HepG2 (cell line): ENCODE measurements around the gene COQ5. TPM values are rescaled to one million over a fixed set of nuclear protein-coding genes. Genes with fewer than 3 reads are reported as not detected.

Experiments
- ERF ChIP-seq: IDR thresholded peaks from 2 replicates; pipeline ENCODE4 v1.6.1; 2018; ENCODE audit warnings: missing biosample characterization, missing genetic modification reagents
- GTF3A ChIP-seq: sonication (generic); formaldehyde crosslinking; conservative IDR thresholded peaks from 2 replicates; pipeline ENCODE4 v1.4.0; 2020; ENCODE audit warnings: mild to moderate bottlenecking, missing genetic modification reagents
- HOXA9 ChIP-seq: sonication (generic); formaldehyde crosslinking; IDR thresholded peaks from 2 replicates; pipeline ENCODE4 v1.8.1; 2022; ENCODE audit warnings: missing genetic modification reagents, mild to moderate bottlenecking, moderate library complexity, borderline replicate concordance
- NFE2L1 ChIP-seq: sonication (generic); formaldehyde crosslinking; IDR thresholded peaks from 2 replicates; pipeline ENCODE4 v1.4.0; 2020; ENCODE audit warnings: missing genetic modification reagents, mild to moderate bottlenecking, borderline replicate concordance
- PCBP2 ChIP-seq: fragments of 200-400 bp; formaldehyde crosslinking; optimal IDR thresholded peaks from 2 replicates; pipeline ENCODE3; 2018; ENCODE audit warnings: low read length, low read depth; ENCODE audit not compliant: poor library complexity, severe bottlenecking
- RAD21 ChIP-seq: fragments of 450-650 bp; formaldehyde crosslinking; IDR thresholded peaks from 2 replicates; pipeline ENCODE4 v1.5.0; 2020; ENCODE audit warnings: mild to moderate bottlenecking
- RXRB ChIP-seq: IDR thresholded peaks from 2 replicates; pipeline ENCODE4 v1.6.1; 2016; ENCODE audit warnings: borderline replicate concordance, missing genetic modification reagents, missing compliant biosample characterization
- SOX6 ChIP-seq, 2 experiments: fragments of 450-650 bp in 1 of 2; sonication (generic) in 1 of 2; formaldehyde crosslinking in 1 of 2; IDR thresholded peaks; 2 replicates each; pipeline versions ENCODE4 v1.4.0 to v1.6.1; 2017 to 2020; ENCODE audit warnings: antibody characterized with exemption in 1 of 2, mild to moderate bottlenecking in 1 of 2, missing genetic modification reagents in 1 of 2
- ZBTB1 ChIP-seq: sonication (generic); formaldehyde crosslinking; IDR thresholded peaks from 2 replicates; pipeline ENCODE4 v1.4.0; 2020; ENCODE audit warnings: missing genetic modification reagents, borderline replicate concordance
- ZFP41 ChIP-seq: sonication (generic); formaldehyde crosslinking; IDR thresholded peaks from 2 replicates; pipeline ENCODE4 v1.4.0; 2020; ENCODE audit warnings: mild to moderate bottlenecking, missing genetic modification reagents, borderline replicate concordance
- ZNF329 ChIP-seq: sonication (generic); formaldehyde crosslinking; IDR thresholded peaks from 2 replicates; pipeline ENCODE4 v1.9.0; 2021; ENCODE audit warnings: low read depth, mild to moderate bottlenecking, missing genetic modification reagents
- ZNF460 ChIP-seq: sonication (generic); formaldehyde crosslinking; IDR thresholded peaks from 2 replicates; pipeline ENCODE4 v1.5.1; 2020; ENCODE audit warnings: missing genetic modification reagents, mild to moderate bottlenecking, borderline replicate concordance
- polyA plus RNA-seq, 8 experiments: library from polyadenylated mRNA; depleted of rRNA in 3 of 8; stranded (reverse) in 7 of 8; unstranded in 1 of 8; fragments of >200 nt; fragmentation: Illumina TruSeq in 4 of 8; extraction: Trizol in 4 of 8; gene quantifications; 2 replicates each; pipeline versions ENCODE4 v1.2.1 to v1.2.3, GENCODE V29; 2011 to 2016; ENCODE audit warnings: low read depth in 4 of 8, missing spikeins in 1 of 8, mixed read lengths in 1 of 8; ENCODE audit not compliant: insufficient read depth in 1 of 8
- total RNA-seq, 5 experiments: library from RNA; depleted of rRNA; stranded (reverse); fragments of >200 nt; fragmentation: Illumina TruSeq; extraction: Trizol; gene quantifications; 2 replicates each; pipeline ENCODE4 v1.2.3, GENCODE V29; 2016; ENCODE audit warnings: low read depth in 1 of 5
- TF ChIP-seq, protein P1 (sequence below): sonication (generic); formaldehyde crosslinking; IDR thresholded peaks from 2 replicates; pipeline ENCODE4 v1.4.0; 2020; ENCODE audit warnings: low read depth, mild to moderate bottlenecking, missing genetic modification reagents
- TF ChIP-seq, protein P2 (sequence below): IDR thresholded peaks from 2 replicates; pipeline ENCODE4 v1.6.1; 2012; ENCODE audit warnings: low read depth, low read length, improper control_type of control experiment
- TF ChIP-seq, protein P3 (sequence below): sonication (generic); formaldehyde crosslinking; IDR thresholded peaks from 2 replicates; pipeline ENCODE4 v1.4.0; 2020; ENCODE audit warnings: missing genetic modification reagents
- TF ChIP-seq, protein P4 (sequence below): sonication (generic); formaldehyde crosslinking; IDR thresholded peaks from 2 replicates; pipeline ENCODE4 v1.5.0; 2020; ENCODE audit warnings: missing genetic modification reagents
- TF ChIP-seq, protein P5 (sequence below): sonication (generic); formaldehyde crosslinking; IDR thresholded peaks from 2 replicates; pipeline ENCODE4 v1.5.0; 2020; ENCODE audit warnings: mild to moderate bottlenecking, missing genetic modification reagents, moderate library complexity
- TF ChIP-seq, protein P6 (sequence below): sonication (generic); formaldehyde crosslinking; conservative IDR thresholded peaks from 2 replicates; pipeline ENCODE4 v1.4.0; 2020; ENCODE audit warnings: missing genetic modification reagents

Gene COQ5
- total and polyA plus RNA-seq, 2 of the 13 experiments (the other 11 are each of a cell fraction or from before 2014, with no cell fraction given) = 36.4 to 41.5 TPM

DNA sequence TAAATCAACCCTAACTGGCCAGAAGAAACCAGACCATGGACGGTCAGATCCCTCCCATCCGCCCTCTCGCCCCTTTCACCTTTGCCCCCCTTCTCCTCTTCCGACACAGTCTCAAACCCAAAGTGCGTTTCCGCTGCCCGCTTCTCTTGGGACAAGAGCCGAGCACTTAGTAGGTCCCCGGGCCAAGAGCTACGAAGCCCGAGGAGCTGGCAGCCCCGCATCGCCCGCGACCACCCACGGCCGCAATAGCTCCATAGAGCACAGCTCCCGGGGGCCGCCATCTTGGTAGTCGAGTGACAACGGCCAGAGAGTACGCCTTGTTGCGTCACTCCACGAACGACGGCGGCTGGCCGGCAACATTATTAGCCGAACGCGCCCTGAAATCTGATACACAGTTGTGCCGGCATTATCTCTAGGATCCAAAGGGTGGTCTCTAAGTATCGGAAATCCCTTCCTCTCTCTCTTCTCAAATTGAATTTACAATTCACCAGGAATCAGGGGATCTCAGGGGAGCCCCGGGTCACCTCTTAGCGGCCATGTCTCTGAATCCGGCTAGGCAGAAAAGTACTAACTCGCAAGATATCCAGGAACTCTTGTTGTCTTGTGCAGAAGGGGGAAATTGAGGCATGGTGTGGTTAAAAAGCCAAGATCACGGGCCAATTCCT is at the start of gene COQ5 (continued):
- TF ChIP-seq, protein P1, sequence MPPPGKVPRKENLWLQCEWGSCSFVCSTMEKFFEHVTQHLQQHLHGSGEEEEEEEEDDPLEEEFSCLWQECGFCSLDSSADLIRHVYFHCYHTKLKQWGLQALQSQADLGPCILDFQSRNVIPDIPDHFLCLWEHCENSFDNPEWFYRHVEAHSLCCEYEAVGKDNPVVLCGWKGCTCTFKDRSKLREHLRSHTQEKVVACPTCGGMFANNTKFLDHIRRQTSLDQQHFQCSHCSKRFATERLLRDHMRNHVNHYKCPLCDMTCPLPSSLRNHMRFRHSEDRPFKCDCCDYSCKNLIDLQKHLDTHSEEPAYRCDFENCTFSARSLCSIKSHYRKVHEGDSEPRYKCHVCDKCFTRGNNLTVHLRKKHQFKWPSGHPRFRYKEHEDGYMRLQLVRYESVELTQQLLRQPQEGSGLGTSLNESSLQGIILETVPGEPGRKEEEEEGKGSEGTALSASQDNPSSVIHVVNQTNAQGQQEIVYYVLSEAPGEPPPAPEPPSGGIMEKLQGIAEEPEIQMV (CRISPR knock-in tag) = peak; percentile 65; the same call in 1 of the 2 replicates
- TF ChIP-seq SOX6 (IDR thresholded peaks at IDR 0.05) = no peak
- TF ChIP-seq SOX6 (CRISPR knock-in tag; IDR thresholded peaks at IDR 0.05) = peak; percentile 71
- TF ChIP-seq PCBP2 = no peak
- no peak for TF ChIP-seq ZBTB1 (CRISPR knock-in tag)
- TF ChIP-seq, protein P2, sequence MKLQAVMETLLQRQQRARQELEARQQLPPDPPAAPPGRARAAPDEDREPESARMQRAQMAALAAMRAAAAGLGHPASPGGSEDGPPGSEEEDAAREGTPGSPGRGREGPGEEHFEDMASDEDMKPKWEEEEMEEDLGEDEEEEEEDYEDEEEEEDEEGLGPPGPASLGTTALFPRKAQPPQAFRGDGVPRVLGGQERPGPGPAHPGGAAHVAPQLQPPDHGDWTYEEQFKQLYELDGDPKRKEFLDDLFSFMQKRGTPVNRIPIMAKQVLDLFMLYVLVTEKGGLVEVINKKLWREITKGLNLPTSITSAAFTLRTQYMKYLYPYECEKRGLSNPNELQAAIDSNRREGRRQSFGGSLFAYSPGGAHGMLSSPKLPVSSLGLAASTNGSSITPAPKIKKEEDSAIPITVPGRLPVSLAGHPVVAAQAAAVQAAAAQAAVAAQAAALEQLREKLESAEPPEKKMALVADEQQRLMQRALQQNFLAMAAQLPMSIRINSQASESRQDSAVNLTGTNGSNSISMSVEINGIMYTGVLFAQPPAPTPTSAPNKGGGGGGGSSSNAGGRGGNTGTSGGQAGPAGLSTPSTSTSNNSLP = no peak
- TF ChIP-seq, protein P3, sequence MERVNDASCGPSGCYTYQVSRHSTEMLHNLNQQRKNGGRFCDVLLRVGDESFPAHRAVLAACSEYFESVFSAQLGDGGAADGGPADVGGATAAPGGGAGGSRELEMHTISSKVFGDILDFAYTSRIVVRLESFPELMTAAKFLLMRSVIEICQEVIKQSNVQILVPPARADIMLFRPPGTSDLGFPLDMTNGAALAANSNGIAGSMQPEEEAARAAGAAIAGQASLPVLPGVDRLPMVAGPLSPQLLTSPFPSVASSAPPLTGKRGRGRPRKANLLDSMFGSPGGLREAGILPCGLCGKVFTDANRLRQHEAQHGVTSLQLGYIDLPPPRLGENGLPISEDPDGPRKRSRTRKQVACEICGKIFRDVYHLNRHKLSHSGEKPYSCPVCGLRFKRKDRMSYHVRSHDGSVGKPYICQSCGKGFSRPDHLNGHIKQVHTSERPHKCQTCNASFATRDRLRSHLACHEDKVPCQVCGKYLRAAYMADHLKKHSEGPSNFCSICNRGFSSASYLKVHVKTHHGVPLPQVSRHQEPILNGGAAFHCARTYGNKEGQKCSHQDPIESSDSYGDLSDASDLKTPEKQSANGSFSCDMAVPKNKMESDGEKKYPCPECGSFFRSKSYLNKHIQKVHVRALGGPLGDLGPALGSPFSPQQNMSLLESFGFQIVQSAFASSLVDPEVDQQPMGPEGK (CRISPR knock-in tag) = no peak
- TF ChIP-seq HOXA9 (CRISPR knock-in tag) = no peak
- TF ChIP-seq, protein P4, sequence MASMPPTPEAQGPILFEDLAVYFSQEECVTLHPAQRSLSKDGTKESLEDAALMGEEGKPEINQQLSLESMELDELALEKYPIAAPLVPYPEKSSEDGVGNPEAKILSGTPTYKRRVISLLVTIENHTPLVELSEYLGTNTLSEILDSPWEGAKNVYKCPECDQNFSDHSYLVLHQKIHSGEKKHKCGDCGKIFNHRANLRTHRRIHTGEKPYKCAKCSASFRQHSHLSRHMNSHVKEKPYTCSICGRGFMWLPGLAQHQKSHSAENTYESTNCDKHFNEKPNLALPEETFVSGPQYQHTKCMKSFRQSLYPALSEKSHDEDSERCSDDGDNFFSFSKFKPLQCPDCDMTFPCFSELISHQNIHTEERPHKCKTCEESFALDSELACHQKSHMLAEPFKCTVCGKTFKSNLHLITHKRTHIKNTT (CRISPR knock-in tag) = no peak
- no peak for TF ChIP-seq ZFP41 (CRISPR knock-in tag)
- peak; percentile 95 for TF ChIP-seq RXRB (CRISPR knock-in tag)
- peak; percentile 49; the same call in 1 of the 2 replicates for TF ChIP-seq ERF
- TF ChIP-seq, protein P5, sequence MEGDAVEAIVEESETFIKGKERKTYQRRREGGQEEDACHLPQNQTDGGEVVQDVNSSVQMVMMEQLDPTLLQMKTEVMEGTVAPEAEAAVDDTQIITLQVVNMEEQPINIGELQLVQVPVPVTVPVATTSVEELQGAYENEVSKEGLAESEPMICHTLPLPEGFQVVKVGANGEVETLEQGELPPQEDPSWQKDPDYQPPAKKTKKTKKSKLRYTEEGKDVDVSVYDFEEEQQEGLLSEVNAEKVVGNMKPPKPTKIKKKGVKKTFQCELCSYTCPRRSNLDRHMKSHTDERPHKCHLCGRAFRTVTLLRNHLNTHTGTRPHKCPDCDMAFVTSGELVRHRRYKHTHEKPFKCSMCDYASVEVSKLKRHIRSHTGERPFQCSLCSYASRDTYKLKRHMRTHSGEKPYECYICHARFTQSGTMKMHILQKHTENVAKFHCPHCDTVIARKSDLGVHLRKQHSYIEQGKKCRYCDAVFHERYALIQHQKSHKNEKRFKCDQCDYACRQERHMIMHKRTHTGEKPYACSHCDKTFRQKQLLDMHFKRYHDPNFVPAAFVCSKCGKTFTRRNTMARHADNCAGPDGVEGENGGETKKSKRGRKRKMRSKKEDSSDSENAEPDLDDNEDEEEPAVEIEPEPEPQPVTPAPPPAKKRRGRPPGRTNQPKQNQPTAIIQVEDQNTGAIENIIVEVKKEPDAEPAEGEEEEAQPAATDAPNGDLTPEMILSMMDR (CRISPR knock-in tag) = 0 out of 2 replicates have a peak, but pooled peaks have one; percentile 5
- TF ChIP-seq GTF3A (CRISPR knock-in tag) = 0 out of 2 replicates have a peak, but pooled peaks have one; percentile 44
- no peak for TF ChIP-seq NFE2L1 (CRISPR knock-in tag)
- no peak for TF ChIP-seq RAD21 (CRISPR knock-in tag)
- TF ChIP-seq, protein P6, sequence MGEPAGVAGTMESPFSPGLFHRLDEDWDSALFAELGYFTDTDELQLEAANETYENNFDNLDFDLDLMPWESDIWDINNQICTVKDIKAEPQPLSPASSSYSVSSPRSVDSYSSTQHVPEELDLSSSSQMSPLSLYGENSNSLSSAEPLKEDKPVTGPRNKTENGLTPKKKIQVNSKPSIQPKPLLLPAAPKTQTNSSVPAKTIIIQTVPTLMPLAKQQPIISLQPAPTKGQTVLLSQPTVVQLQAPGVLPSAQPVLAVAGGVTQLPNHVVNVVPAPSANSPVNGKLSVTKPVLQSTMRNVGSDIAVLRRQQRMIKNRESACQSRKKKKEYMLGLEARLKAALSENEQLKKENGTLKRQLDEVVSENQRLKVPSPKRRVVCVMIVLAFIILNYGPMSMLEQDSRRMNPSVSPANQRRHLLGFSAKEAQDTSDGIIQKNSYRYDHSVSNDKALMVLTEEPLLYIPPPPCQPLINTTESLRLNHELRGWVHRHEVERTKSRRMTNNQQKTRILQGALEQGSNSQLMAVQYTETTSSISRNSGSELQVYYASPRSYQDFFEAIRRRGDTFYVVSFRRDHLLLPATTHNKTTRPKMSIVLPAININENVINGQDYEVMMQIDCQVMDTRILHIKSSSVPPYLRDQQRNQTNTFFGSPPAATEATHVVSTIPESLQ (CRISPR knock-in tag) = no peak
- no peak for TF ChIP-seq ZNF329 (CRISPR knock-in tag)
- TF ChIP-seq ZNF460 (CRISPR knock-in tag) = no peak; the same call in 1 of the 2 replicates
